ENCODE results near the gene SCO2. TPM values are rescaled to one million over a fixed set of nuclear protein-coding genes. Genes with fewer than 3 reads are reported as not detected.

Gene SCO2
- total and polyA plus RNA-seq, 10 of the 15 experiments (the other 5 are each of a cell fraction or from before 2014, with no cell fraction given): 0.18 to 16.0 (median 2.4) TPM; not detected in 1

GRCh38 chr22:50536226-50536625 lies 10.8 kb upstream of the SCO2 start:
- BruUV-seq (replicated peaks): no TSS peak
- intact Hi-C loops (cut with micrococcal nuclease; ENCODE audit: unreplicated experiment) (no loop called here), in situ Hi-C loops (cut with MboI) (loop anchor here (10.0 kb wide), 1 partner anchor 571 kb away; the partner anchor contains the start of gene PIM3)
- Histone ChIP-seq H3K9ac (ENCODE audit: control insufficient read depth, insufficient read depth, low read length) (no peak overlapping the region), H3K9me3 (replicated peaks; ENCODE audit: control insufficient read depth, insufficient read depth, low read length) (no peaks in the 10 kb centered on the region), H3K79me2 (ENCODE audit: control insufficient read depth, insufficient read depth, low read length) (peaks cover 22% of the 10 kb centered on the region), H3K27me3 (replicated peaks in 1 of 2; ENCODE audit: control insufficient read depth in 2 of 2, insufficient read depth in 2 of 2, low read length in 1 of 2) (no peaks in the 10 kb centered on the region), H4K20me1 (ENCODE audit: control insufficient read depth, insufficient read depth) (no peaks in the 10 kb centered on the region), H3K27ac (ENCODE audit: control insufficient read depth, insufficient read depth) (peak overlapping the region; percentile 17; the same call in 1 of the 2 replicates), H2AFZ (ENCODE audit: control insufficient read depth, low read depth, low read length) (no peak overlapping the region), H3K4me3 (no peak overlapping the region), H3K4me1 (ENCODE audit: control insufficient read depth, insufficient read depth, low read length) (peaks cover 60% of the 10 kb centered on the region), H3K4me2 (ENCODE audit: control insufficient read depth, insufficient read depth) (no peak overlapping the region), H3K36me3 (ENCODE audit: control insufficient read depth in 2 of 2, insufficient read depth in 2 of 2, low read length in 1 of 2) (no peaks in the 10 kb centered on the region)
- WGBS (ENCODE audit: insufficient coverage, insufficient replicate concordance, low lambda C conversion rate, missing lambda C conversion rate): 87% methylated on average over 3 of the region's 3 CpGs
- POLR2A ChIA-PET: interaction anchor here (1.2 to 10.0 kb wide), 6 partner anchors 9 to 53 kb away, joined by 3 to 232 read pairs (median 10); partner anchors contain the start of genes KLHDC7B, LMF2, NCAPH2 and SCO2
- DNase-seq (ENCODE audit: low read depth, low spot score) (no peak), ATAC-seq (no peak), FAIRE-seq (no peak)
- SMC1A ChIA-PET (ENCODE audit: uncharacterized antibody, unreplicated experiment): interaction anchor here (1.0 to 3.3 kb wide), 3 partner anchors 11 to 85 kb away, joined by 3 to 13 read pairs (median 10); partner anchors contain the start of gene SCO2
- RAD21 ChIA-PET (ENCODE audit: unreplicated experiment): interaction anchor here (1.7 to 2.3 kb wide), 3 partner anchors 11 to 85 kb away, joined by 3 to 12 read pairs (median 5); partner anchors contain the start of genes NCAPH2 and SCO2
- no peak for TF ChIP-seq SKIL (IDR thresholded peaks at IDR 0.05; ENCODE audit: low read depth, poor library complexity, severe bottlenecking)
- CTCF ChIA-PET: interaction anchor here (1.8 to 2.0 kb wide), 2 partner anchors 11 to 85 kb away, joined by 7 to 9 read pairs; partner anchors contain the start of gene SCO2

- Histone ChIP-seq H3K79me2 (ENCODE audit: control insufficient read depth, insufficient read depth, low read length) (peaks cover 33% of the 10 kb centered on the region), H3K27ac (ENCODE audit: control insufficient read depth, insufficient read depth) (peak overlapping the region; percentile 95), H3K9ac (ENCODE audit: control insufficient read depth, insufficient read depth, low read length) (peak overlapping the region; percentile 56), H4K20me1 (ENCODE audit: control insufficient read depth, insufficient read depth) (no peaks in the 10 kb centered on the region), H3K4me2 (ENCODE audit: control insufficient read depth, insufficient read depth) (peak overlapping the region; percentile 54), H3K4me3 (0 out of 2 replicates have a peak overlapping the region, but pooled peaks have one; percentile 36), H3K36me3 (ENCODE audit: control insufficient read depth in 2 of 2, insufficient read depth in 2 of 2, low read length in 1 of 2) (no peaks in the 10 kb centered on the region), H3K27me3 (replicated peaks in 1 of 2; ENCODE audit: control insufficient read depth in 2 of 2, insufficient read depth in 2 of 2, low read length in 1 of 2) (no peaks in the 10 kb centered on the region), H3K9me3 (replicated peaks; ENCODE audit: control insufficient read depth, insufficient read depth, low read length) (no peaks in the 10 kb centered on the region), H2AFZ (ENCODE audit: control insufficient read depth, low read depth, low read length) (0 out of 2 replicates have a peak overlapping the region, but pooled peaks have one; percentile 1), H3K4me1 (ENCODE audit: control insufficient read depth, insufficient read depth, low read length) (peaks cover 54% of the 10 kb centered on the region)
- FAIRE-seq: no peak
- ChIA-PET CTCF (interaction anchor here (0.7 to 2.0 kb wide), 4 partner anchors 9 to 86 kb away, joined by 3 to 11 read pairs (median 7); partner anchors contain the start of gene SCO2), SMC1A (ENCODE audit: uncharacterized antibody, unreplicated experiment) (interaction anchor here (2.7 to 3.3 kb wide), 2 partner anchors 10 to 87 kb away, joined by 10 to 13 read pairs; partner anchors contain the start of gene SCO2), RAD21 (ENCODE audit: unreplicated experiment) (interaction anchor here (1.5 to 2.6 kb wide), 4 partner anchors 10 to 86 kb away, joined by 3 to 12 read pairs (median 8); partner anchors contain the start of genes KLHDC7B, NCAPH2 and SCO2), POLR2A (interaction anchor here (0.6 to 10.0 kb wide), 9 partner anchors 8 to 345 kb away, joined by 3 to 232 read pairs (median 6); partner anchors contain the start of genes KLHDC7B, LMF2, NCAPH2 and SCO2)
- WGBS (ENCODE audit: insufficient coverage, insufficient replicate concordance, low lambda C conversion rate, missing lambda C conversion rate): 7% methylated on average over 7 of the region's 8 CpGs
- no peak for ATAC-seq
- in situ Hi-C loops (cut with MboI): loop anchor here (10.0 kb wide), 1 partner anchor 570 kb away; the partner anchor contains the start of gene PIM3
- TF ChIP-seq SPI1 (IDR thresholded peaks at IDR 0.05; ENCODE audit: borderline replicate concordance, insufficient read depth, low read depth, low read length) (no peak), ZBTB4 (CRISPR knock-in tag; IDR thresholded peaks at IDR 0.05) (no peak), TAF1 (IDR thresholded peaks at IDR 0.05; ENCODE audit: borderline replicate concordance, low read depth, low read length) (peak; percentile 34; the same call in 1 of the 2 replicates), JUNB (IDR thresholded peaks at IDR 0.05) (no peak)
- BruUV-seq (replicated peaks): no TSS peak
- DNase-seq (ENCODE audit: low read depth, low spot score): no peak
- intact Hi-C loops (cut with micrococcal nuclease; ENCODE audit: unreplicated experiment): no loop called here
Measured at GRCh38 chr22:50535113-50535512, 9.7 kb upstream of the SCO2 start.

All from GM12878 (cell line).